Measurements from ENCODE around the gene ITPA. TPM values are rescaled to one million over a fixed set of nuclear protein-coding genes. Genes with fewer than 3 reads are reported as not detected.
A peak's percentile ranks its signal among the peaks of the same experiment; 100 is the strongest.
"Not testable (repeated sequence)": the region's sequence is repeated elsewhere in the genome, so short reads cannot be mapped to it uniquely, and the experiment has no call there.

The ITPA gene
- total RNA-seq, 2 donors from 2014 or later, result 35.1 to 35.7 TPM

- DNase-seq (ENCODE audit: low spot score), result no peak
- Histone ChIP-seq H3K4me3 (peak overlapping the region; percentile 95), H3K9me3 (no peaks in the 10 kb centered on the region), H3K27ac (peak overlapping the region; percentile 78 to 81), H3K4me1 (ENCODE audit: control insufficient read depth in 1 of 2, low read depth in 2 of 2) (peaks cover 8 to 17% of the 10 kb centered on the region in 2 donors), H3K36me3 (no peaks in the 10 kb centered on the region), H3K27me3 (replicated peaks; ENCODE audit: insufficient read depth) (no peaks in the 10 kb centered on the region)
- no peak for TF ChIP-seq CTCF (IDR thresholded peaks at IDR 0.05)
- no peak for ATAC-seq (ENCODE audit: insufficient number of reproducible peaks, low FRiP score, low read depth)
Observed at GRCh38 chr20:3208786-3209256, 477 bp upstream of the ITPA start.

GRCh38 chr20:3209946-3210317, 634 bp downstream of the ITPA start:
- peaks cover 8 to 17% of the 10 kb centered on the region in 2 donors for H3K4me1 ChIP-seq (ENCODE audit: control insufficient read depth in 1 of 2, low read depth in 2 of 2)
- DNase-seq (ENCODE audit: low spot score) (no peak), ATAC-seq (ENCODE audit: insufficient number of reproducible peaks, low FRiP score, low read depth) (no peak)
- H3K27ac ChIP-seq, result peak overlapping the region in 1 of 2 donors; percentile 78
- no peaks in the 10 kb centered on the region for H3K27me3 ChIP-seq (replicated peaks; ENCODE audit: insufficient read depth)
- no peaks in the 10 kb centered on the region for H3K36me3 ChIP-seq
- no peak for TF ChIP-seq CTCF (IDR thresholded peaks at IDR 0.05)
- peak overlapping the region; percentile 95 for H3K4me3 ChIP-seq
- no peaks in the 10 kb centered on the region for H3K9me3 ChIP-seq

GRCh38 chr20:3210346-3210745, 1.0 kb downstream of the ITPA start:
- Histone ChIP-seq H3K4me1 (ENCODE audit: control insufficient read depth in 1 of 2, low read depth in 2 of 2) (peaks cover 8 to 17% of the 10 kb centered on the region in 2 donors), H3K27ac (no peak overlapping the region), H3K4me3 (peak overlapping the region; percentile 95), H3K9me3 (no peaks in the 10 kb centered on the region), H3K36me3 (no peaks in the 10 kb centered on the region), H3K27me3 (replicated peaks; ENCODE audit: insufficient read depth) (no peaks in the 10 kb centered on the region)
- no peak for TF ChIP-seq CTCF (IDR thresholded peaks at IDR 0.05)
- ATAC-seq (ENCODE audit: insufficient number of reproducible peaks, low FRiP score, low read depth), result no peak
- DNase-seq (ENCODE audit: low spot score), result no peak

GRCh38 chr20:3213226-3213625, 3.9 kb downstream of the ITPA start:
- Histone ChIP-seq H3K4me3 (no peak overlapping the region), H3K27ac (no peak overlapping the region), H3K4me1 (ENCODE audit: control insufficient read depth in 1 of 2, low read depth in 2 of 2) (peaks cover 9 to 15% of the 10 kb centered on the region in 2 donors), H3K9me3 (no peaks in the 10 kb centered on the region), H3K36me3 (no peaks in the 10 kb centered on the region), H3K27me3 (replicated peaks; ENCODE audit: insufficient read depth) (no peaks in the 10 kb centered on the region)
- DNase-seq (ENCODE audit: low spot score), result no peak
- ATAC-seq (ENCODE audit: insufficient number of reproducible peaks, low FRiP score, low read depth), result no peak
- no peak for TF ChIP-seq CTCF (IDR thresholded peaks at IDR 0.05)

GRCh38 chr20:3215359-3215917, 6.1 kb downstream of the ITPA start:
- H3K4me3 ChIP-seq; H3K36me3 ChIP-seq; H3K27ac ChIP-seq; H3K27me3 ChIP-seq (replicated peaks; ENCODE audit: insufficient read depth); DNase-seq (ENCODE audit: low spot score); ATAC-seq (ENCODE audit: insufficient number of reproducible peaks, low FRiP score, low read depth); H3K9me3 ChIP-seq; H3K4me1 ChIP-seq (ENCODE audit: control insufficient read depth in 1 of 2, low read depth in 2 of 2): not testable (repeated sequence)

Data from thoracic aorta (tissue), 2 donors.